Measurements from ENCODE around the gene CEP164. TPM values are rescaled to one million over a fixed set of nuclear protein-coding genes. Genes with fewer than 3 reads are reported as not detected.

The CEP164 gene
- total RNA-seq, 1 experiment from 2014 or later, result 47.4 TPM

DNA sequence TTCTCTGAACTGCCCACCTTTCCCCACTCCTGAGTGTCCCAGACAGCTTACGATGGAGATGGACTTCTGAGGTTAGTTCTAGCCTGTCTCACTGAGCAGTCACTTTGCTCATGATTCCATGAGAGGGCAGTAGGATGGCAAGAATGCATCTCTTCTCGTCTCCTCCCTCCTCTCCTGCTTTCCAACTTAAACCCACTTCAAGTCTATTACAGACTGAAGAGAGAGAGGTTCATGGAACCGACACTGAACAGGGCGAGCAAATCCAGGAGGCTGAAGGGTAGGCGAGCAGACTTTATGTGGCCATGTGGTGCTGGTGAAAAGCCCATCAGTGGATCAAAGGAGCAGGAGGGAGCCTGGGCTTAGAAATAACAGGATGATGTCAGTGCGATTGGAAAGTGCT is 38.6 kb downstream of the CEP164 start:
- Mint-ChIP-seq H3K4me1 (ENCODE audit: insufficient read depth, unreplicated experiment) (no peaks in the 10 kb centered on the region), H3K27me3 (ENCODE audit: insufficient read depth, unreplicated experiment) (no peaks in the 10 kb centered on the region), H3K9me3 (ENCODE audit: unreplicated experiment) (no peaks in the 10 kb centered on the region), H3K27ac (ENCODE audit: low read depth, unreplicated experiment) (no peak overlapping the region), H3K36me3 (ENCODE audit: insufficient read depth, unreplicated experiment) (peaks cover 82% of the 10 kb centered on the region), H3K4me3 (ENCODE audit: unreplicated experiment) (no peak overlapping the region)
- TF ChIP-seq, protein P1, sequence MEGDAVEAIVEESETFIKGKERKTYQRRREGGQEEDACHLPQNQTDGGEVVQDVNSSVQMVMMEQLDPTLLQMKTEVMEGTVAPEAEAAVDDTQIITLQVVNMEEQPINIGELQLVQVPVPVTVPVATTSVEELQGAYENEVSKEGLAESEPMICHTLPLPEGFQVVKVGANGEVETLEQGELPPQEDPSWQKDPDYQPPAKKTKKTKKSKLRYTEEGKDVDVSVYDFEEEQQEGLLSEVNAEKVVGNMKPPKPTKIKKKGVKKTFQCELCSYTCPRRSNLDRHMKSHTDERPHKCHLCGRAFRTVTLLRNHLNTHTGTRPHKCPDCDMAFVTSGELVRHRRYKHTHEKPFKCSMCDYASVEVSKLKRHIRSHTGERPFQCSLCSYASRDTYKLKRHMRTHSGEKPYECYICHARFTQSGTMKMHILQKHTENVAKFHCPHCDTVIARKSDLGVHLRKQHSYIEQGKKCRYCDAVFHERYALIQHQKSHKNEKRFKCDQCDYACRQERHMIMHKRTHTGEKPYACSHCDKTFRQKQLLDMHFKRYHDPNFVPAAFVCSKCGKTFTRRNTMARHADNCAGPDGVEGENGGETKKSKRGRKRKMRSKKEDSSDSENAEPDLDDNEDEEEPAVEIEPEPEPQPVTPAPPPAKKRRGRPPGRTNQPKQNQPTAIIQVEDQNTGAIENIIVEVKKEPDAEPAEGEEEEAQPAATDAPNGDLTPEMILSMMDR (IDR thresholded peaks at IDR 0.05; ENCODE audit: unreplicated experiment), result no peak
- intact Hi-C loops (cut with micrococcal nuclease), result no loop called here
- no TSS peak for BruUV-seq (replicated peaks)
- DNase-seq (ENCODE audit: unreplicated experiment), result no peak
- ChIA-PET CTCF (no interaction called here), POLR2A (interaction anchor here (0.7 kb wide), 1 partner anchor 10 kb away, joined by 3 read pairs; no protein-coding TSS in a partner anchor)

DNA sequence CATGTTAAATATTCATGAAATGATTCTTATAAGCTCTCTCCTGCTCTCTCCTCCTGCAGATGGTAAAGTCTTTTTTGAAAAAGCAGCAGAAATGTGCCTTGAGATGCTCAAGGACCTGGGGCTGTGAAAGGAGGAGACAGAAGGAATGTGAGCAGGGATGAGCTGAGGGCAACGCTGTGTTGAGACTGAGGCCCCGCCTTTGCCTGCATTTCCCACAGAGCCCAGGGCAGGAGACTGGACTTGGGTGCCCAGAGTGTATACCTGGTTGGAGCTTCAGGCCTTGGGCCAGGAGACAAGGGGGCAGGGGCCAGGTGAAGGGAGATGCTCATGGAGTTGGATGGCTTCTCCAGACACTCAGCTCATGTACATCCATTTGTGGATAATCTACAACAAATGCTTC is 39.2 kb downstream of the CEP164 start:
- H3K4me1 Mint-ChIP-seq (ENCODE audit: insufficient read depth, unreplicated experiment), result no peaks in the 10 kb centered on the region
- POLR2A ChIA-PET, result interaction anchor here (0.7 kb wide), 1 partner anchor 9 kb away, joined by 3 read pairs; no protein-coding TSS in a partner anchor
- intact Hi-C loops (cut with micrococcal nuclease), result no loop called here
- TF ChIP-seq, protein P1 (IDR thresholded peaks at IDR 0.05; ENCODE audit: unreplicated experiment), result no peak
- H3K27ac Mint-ChIP-seq (ENCODE audit: low read depth, unreplicated experiment), result no peak overlapping the region
- no TSS peak for BruUV-seq (replicated peaks)
- CTCF ChIA-PET, result interaction anchor here (0.6 kb wide), 1 partner anchor 10 kb away, joined by 3 read pairs; no protein-coding TSS in a partner anchor
- H3K36me3 Mint-ChIP-seq (ENCODE audit: insufficient read depth, unreplicated experiment), result peaks cover 82% of the 10 kb centered on the region
- no peaks in the 10 kb centered on the region for H3K9me3 Mint-ChIP-seq (ENCODE audit: unreplicated experiment)
- DNase-seq (ENCODE audit: unreplicated experiment), result no peak
- no peak overlapping the region for H3K4me3 Mint-ChIP-seq (ENCODE audit: unreplicated experiment)
- no peaks in the 10 kb centered on the region for H3K27me3 Mint-ChIP-seq (ENCODE audit: insufficient read depth, unreplicated experiment)

DNA sequence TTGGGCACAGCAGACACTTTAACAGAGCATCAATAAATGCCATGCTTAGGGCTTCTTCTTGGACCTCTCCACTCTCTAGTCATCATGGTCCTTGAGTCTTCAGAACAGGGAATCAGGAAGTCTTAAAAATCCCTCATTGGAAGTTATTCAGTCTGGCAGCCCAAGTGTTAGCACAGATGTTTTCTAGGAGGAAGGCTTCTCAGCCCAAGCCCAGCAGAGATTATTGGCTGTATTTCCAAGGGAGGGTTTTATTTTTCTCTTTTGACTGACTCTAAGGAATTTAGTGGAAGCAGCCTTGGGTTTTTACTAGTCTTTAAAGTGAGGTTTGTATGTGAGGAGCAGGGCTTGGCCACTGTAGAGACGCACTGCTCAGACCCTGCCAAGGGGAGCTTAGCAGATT is 41.9 kb downstream of the CEP164 start:
- ChIA-PET CTCF (interaction anchor here (0.5 to 0.6 kb wide), 2 partner anchors 28 to 241 kb away, joined by 3 to 4 read pairs; no protein-coding TSS in a partner anchor), POLR2A (no interaction called here)
- H3K4me3 Mint-ChIP-seq (ENCODE audit: unreplicated experiment), result no peak overlapping the region
- H3K4me1 Mint-ChIP-seq (ENCODE audit: insufficient read depth, unreplicated experiment), result no peaks in the 10 kb centered on the region
- BruUV-seq (replicated peaks), result no TSS peak
- no peaks in the 10 kb centered on the region for H3K27me3 Mint-ChIP-seq (ENCODE audit: insufficient read depth, unreplicated experiment)
- DNase-seq (ENCODE audit: unreplicated experiment), result no peak
- TF ChIP-seq, protein P1 (IDR thresholded peaks at IDR 0.05; ENCODE audit: unreplicated experiment), result no peak
- H3K36me3 Mint-ChIP-seq (ENCODE audit: insufficient read depth, unreplicated experiment), result peaks cover 83% of the 10 kb centered on the region
- no peak overlapping the region for H3K27ac Mint-ChIP-seq (ENCODE audit: low read depth, unreplicated experiment)
- H3K9me3 Mint-ChIP-seq (ENCODE audit: unreplicated experiment), result no peaks in the 10 kb centered on the region
- intact Hi-C loops (cut with micrococcal nuclease), result no loop called here

DNA sequence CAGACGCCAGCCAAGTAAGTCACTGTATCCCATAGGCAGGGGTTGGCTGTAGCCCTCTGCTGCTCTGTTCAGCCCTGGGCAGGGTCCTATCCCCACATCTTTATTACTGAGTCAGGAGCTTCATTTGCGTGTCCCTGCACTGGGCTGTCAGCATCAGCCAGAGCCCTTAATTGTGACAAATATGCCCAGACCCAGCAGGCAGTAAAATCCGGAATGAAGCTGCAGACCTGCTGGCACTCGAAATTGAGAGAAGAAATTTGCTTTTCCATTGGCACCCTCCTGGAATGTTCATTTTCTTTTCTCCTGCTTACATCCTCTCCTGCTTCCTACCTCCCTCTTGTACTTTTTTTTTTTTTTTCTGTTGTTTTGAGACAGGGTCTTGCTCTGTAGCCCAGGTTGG is 43.8 kb downstream of the CEP164 start:
- no peaks in the 10 kb centered on the region for H3K9me3 Mint-ChIP-seq (ENCODE audit: unreplicated experiment)
- intact Hi-C loops (cut with micrococcal nuclease), result no loop called here
- H3K27me3 Mint-ChIP-seq (ENCODE audit: insufficient read depth, unreplicated experiment), result no peaks in the 10 kb centered on the region
- ChIA-PET POLR2A (interaction anchor here (0.6 kb wide), 1 partner anchor 42 kb away, joined by 3 read pairs; no protein-coding TSS in a partner anchor), CTCF (no interaction called here)
- TF ChIP-seq, protein P1 (IDR thresholded peaks at IDR 0.05; ENCODE audit: unreplicated experiment), result no peak
- peaks cover 81% of the 10 kb centered on the region for H3K36me3 Mint-ChIP-seq (ENCODE audit: insufficient read depth, unreplicated experiment)
- no peak for DNase-seq (ENCODE audit: unreplicated experiment)
- BruUV-seq (replicated peaks), result no TSS peak
- no peak overlapping the region for H3K4me3 Mint-ChIP-seq (ENCODE audit: unreplicated experiment)
- no peaks in the 10 kb centered on the region for H3K4me1 Mint-ChIP-seq (ENCODE audit: insufficient read depth, unreplicated experiment)
- no peak overlapping the region for H3K27ac Mint-ChIP-seq (ENCODE audit: low read depth, unreplicated experiment)

Measured in MCF 10A (cell line).